GM18870 (cell line): Measurements from ENCODE around the gene IGF1R.

Source experiments
- ATAC-seq: cut with Tn5 transposase; IDR thresholded peaks from one replicate; pipeline ENCODE4 v1.9.1; 2021; ENCODE audit warnings: moderate library complexity; ENCODE audit not compliant: unreplicated experiment

The IGF1R gene

GRCh38 chr15:98813951-98814350 is 165.6 kb downstream of the IGF1R start:
- ATAC-seq = no peak

GRCh38 chr15:98815207-98815606 is 166.9 kb downstream of the IGF1R start:
- ATAC-seq = no peak

- no peak for ATAC-seq
Measured at GRCh38 chr15:98817745-98818144, 169.4 kb downstream of the IGF1R start.

GRCh38 chr15:98823012-98823458 is 174.7 kb downstream of the IGF1R start:
- ATAC-seq = no peak

- ATAC-seq = no peak
Measured at GRCh38 chr15:98823616-98824015, 175.3 kb downstream of the IGF1R start.

- ATAC-seq = no peak
Measured at GRCh38 chr15:98824595-98824994, 176.3 kb downstream of the IGF1R start.

GRCh38 chr15:98826658-98827057 is 178.3 kb downstream of the IGF1R start:
- no peak for ATAC-seq

- ATAC-seq = no peak
Measured at GRCh38 chr15:98827217-98827616, 178.9 kb downstream of the IGF1R start.

GRCh38 chr15:98830034-98830634 is 181.8 kb downstream of the IGF1R start:
- no peak for ATAC-seq

GRCh38 chr15:98834976-98835375 is 186.6 kb downstream of the IGF1R start:
- ATAC-seq = no peak

- ATAC-seq = no peak
Measured at GRCh38 chr15:98835876-98836275, 187.5 kb downstream of the IGF1R start.

- no peak for ATAC-seq
Measured at GRCh38 chr15:98838387-98839259, 190.3 kb downstream of the IGF1R start.

- ATAC-seq = no peak
Measured at GRCh38 chr15:98840053-98840452, 191.7 kb downstream of the IGF1R start.

GRCh38 chr15:98841419-98841970 is 193.2 kb downstream of the IGF1R start:
- ATAC-seq = no peak

- no peak for ATAC-seq
Measured at GRCh38 chr15:98842192-98842972, 194.0 kb downstream of the IGF1R start.

GRCh38 chr15:98842973-98843285 is 194.6 kb downstream of the IGF1R start:
- no peak for ATAC-seq

GRCh38 chr15:98843844-98844243 is 195.5 kb downstream of the IGF1R start:
- no peak for ATAC-seq

GRCh38 chr15:98844261-98844660 is 195.9 kb downstream of the IGF1R start:
- ATAC-seq = no peak

GRCh38 chr15:98845138-98845884 is 197.0 kb downstream of the IGF1R start:
- no peak for ATAC-seq

- ATAC-seq = peak; percentile 37
Measured at GRCh38 chr15:98850961-98851572, 202.7 kb downstream of the IGF1R start.
